WTC11 (cell line): Measurements from ENCODE around the gene H2BW1. TPM values are rescaled to one million over a fixed set of nuclear protein-coding genes. Genes with fewer than 3 reads are reported as not detected.
"Not testable (repeated sequence)": the region's sequence is repeated elsewhere in the genome, so short reads cannot be mapped to it uniquely, and the experiment has no call there.

Experiments used
- ATAC-seq: fragments of 200-7000 bp; cut with Tn5 transposase; 2 replicates; pipeline ENCODE4 v1.10.0; 2021; ENCODE audit warnings: mild to moderate bottlenecking, moderate library complexity
- CTCF ChIA-PET: fragments of 300-600 bp; sonication (Branson Sonifier 250); formaldehyde crosslinking; loops from one replicate; lab custom pipeline; 2021; ENCODE audit warnings: antibody characterized with exemption; lab: Charles Lee
- POLR2A ChIA-PET: fragments of 350-600 bp; sonication (Branson Sonifier 250); formaldehyde crosslinking; loops from one replicate; lab custom pipeline; 2021; ENCODE audit warnings: antibody characterized with exemption; lab: Charles Lee
- DNase-seq: peaks from one replicate; pipeline ENCODE4 v3.0.0; 2021; ENCODE audit warnings: low spot score
- H3K27ac Mint-ChIP-seq: 2 replicates; pipeline ENCODE4 v1.8.0; 2021; ENCODE audit warnings: mixed read lengths
- H3K27me3 Mint-ChIP-seq: 2 replicates; pipeline ENCODE4 v1.8.0; 2021; ENCODE audit warnings: low read depth, mild to moderate bottlenecking, moderate library complexity, mixed read lengths
- H3K36me3 Mint-ChIP-seq: 2 replicates; pipeline ENCODE4 v1.8.0; 2021; ENCODE audit warnings: mixed read lengths
- H3K4me1 Mint-ChIP-seq: 2 replicates; pipeline ENCODE4 v1.8.0; 2022; ENCODE audit warnings: mixed read lengths
- H3K4me3 Mint-ChIP-seq: 2 replicates; pipeline ENCODE4 v1.8.0; 2021; ENCODE audit warnings: mild to moderate bottlenecking, moderate library complexity, mixed read lengths
- H3K9me3 Mint-ChIP-seq: 2 replicates; pipeline ENCODE4 v1.8.0; 2021; ENCODE audit warnings: mixed read lengths
- CBFB ChIP-seq: sonication (generic); formaldehyde crosslinking; IDR thresholded peaks from 2 replicates; pipeline ENCODE4 v1.8.1; 2022; ENCODE audit warnings: mild to moderate bottlenecking, low read depth, missing genetic modification reagents
- JAZF1 ChIP-seq: fragments of 250-450 bp; sonication (Bioruptor Pico); IDR thresholded peaks from 2 replicates; pipeline ENCODE4 v1.9.0; 2021; ENCODE audit warnings: moderate library complexity, mild to moderate bottlenecking, inconsistent platforms
- JUN ChIP-seq: sonication (generic); formaldehyde crosslinking; IDR thresholded peaks from 2 replicates; pipeline ENCODE4 v1.8.0; 2023; ENCODE audit warnings: mild to moderate bottlenecking, missing genetic modification reagents
- NR2C2 ChIP-seq: sonication (generic); formaldehyde crosslinking; IDR thresholded peaks from 2 replicates; pipeline ENCODE4 v1.8.0; 2022; ENCODE audit warnings: mild to moderate bottlenecking, missing genetic modification reagents
- RELA ChIP-seq: sonication (generic); formaldehyde crosslinking; IDR thresholded peaks from 2 replicates; pipeline ENCODE4 v1.8.1; 2022; ENCODE audit warnings: missing genetic modification reagents, mild to moderate bottlenecking, borderline replicate concordance
- USF1 ChIP-seq: sonication (generic); formaldehyde crosslinking; IDR thresholded peaks from 2 replicates; pipeline ENCODE4 v1.8.0; 2022; ENCODE audit warnings: mild to moderate bottlenecking, missing genetic modification reagents
- total RNA-seq: library from RNA; stranded (reverse); gene quantifications from 3 replicates; pipeline ENCODE4 v1.2.3, GENCODE V29; 2021
- TF ChIP-seq, protein P1 (sequence below): sonication (generic); formaldehyde crosslinking; IDR thresholded peaks from 2 replicates; pipeline ENCODE4 v1.8.1; 2022; ENCODE audit warnings: mild to moderate bottlenecking, moderate library complexity, missing genetic modification reagents

The H2BW1 gene
- total RNA-seq, 1 experiment from 2014 or later, result not detected

GRCh38 chrX:104008831-104009230 is 4.7 kb downstream of the H2BW1 start (continued):
- TF ChIP-seq, protein P1, sequence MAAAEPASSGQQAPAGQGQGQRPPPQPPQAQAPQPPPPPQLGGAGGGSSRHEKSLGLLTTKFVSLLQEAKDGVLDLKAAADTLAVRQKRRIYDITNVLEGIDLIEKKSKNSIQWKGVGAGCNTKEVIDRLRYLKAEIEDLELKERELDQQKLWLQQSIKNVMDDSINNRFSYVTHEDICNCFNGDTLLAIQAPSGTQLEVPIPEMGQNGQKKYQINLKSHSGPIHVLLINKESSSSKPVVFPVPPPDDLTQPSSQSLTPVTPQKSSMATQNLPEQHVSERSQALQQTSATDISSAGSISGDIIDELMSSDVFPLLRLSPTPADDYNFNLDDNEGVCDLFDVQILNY (CRISPR knock-in tag), result no peak
- TF ChIP-seq JUN (CRISPR knock-in tag) (no peak), CBFB (CRISPR knock-in tag) (no peak), NR2C2 (CRISPR knock-in tag) (no peak), USF1 (CRISPR knock-in tag) (no peak)

DNA sequence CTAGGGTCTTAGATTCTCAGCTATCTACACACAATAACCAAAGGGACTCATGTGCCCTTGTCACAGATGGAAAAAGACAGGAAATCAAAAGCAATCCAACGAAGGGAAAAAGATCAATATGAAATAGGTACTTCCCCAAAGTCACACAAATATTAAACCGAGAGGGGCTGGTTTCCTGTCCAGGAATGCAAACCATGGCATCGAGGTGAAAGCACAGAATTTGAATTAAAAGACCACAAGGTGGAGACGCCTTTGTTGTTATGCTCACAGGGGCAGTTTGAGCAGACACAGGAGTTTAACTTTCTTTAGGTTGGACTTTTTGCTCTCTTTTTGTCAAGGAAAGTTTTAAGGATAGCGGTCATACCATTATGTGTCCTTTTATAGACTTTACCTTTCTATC is 14.3 kb downstream of the H2BW1 start:
- Mint-ChIP-seq H3K36me3 (no peaks in the 10 kb centered on the region), H3K4me3 (no peak overlapping the region), H3K4me1 (peaks cover 3% of the 10 kb centered on the region; the same call in 1 of the 2 replicates), H3K27me3 (no peaks in the 10 kb centered on the region; the same call in none of the 2 replicates), H3K9me3 (no peaks in the 10 kb centered on the region), H3K27ac (no peak overlapping the region)
- CTCF ChIA-PET, result no interaction called here
- TF ChIP-seq JUN (CRISPR knock-in tag), result no peak
- no peak for TF ChIP-seq JAZF1 (CRISPR knock-in tag)
- TF ChIP-seq RELA, result no peak
- DNase-seq, result no peak
- ATAC-seq, result no peak
- POLR2A ChIA-PET, result no interaction called here

- H3K4me3 Mint-ChIP-seq, H3K9me3 Mint-ChIP-seq, H3K4me1 Mint-ChIP-seq, POLR2A ChIA-PET, H3K36me3 Mint-ChIP-seq, CTCF ChIA-PET, DNase-seq, H3K27me3 Mint-ChIP-seq, H3K27ac Mint-ChIP-seq: not testable (repeated sequence)
- ATAC-seq, result peak; percentile 81
Measured at GRCh38 chrX:103983508-103983907, 30.0 kb downstream of the H2BW1 start.

- H3K36me3 Mint-ChIP-seq, H3K4me3 Mint-ChIP-seq: not testable (repeated sequence)
- peak; percentile 99 for ATAC-seq
Measured at GRCh38 chrX:103962411-103963278, 50.9 kb downstream of the H2BW1 start, which contains the start of gene TMSB15B. TSS of gene TMSB15B (plus strand) at chrX:103962627.

More at GRCh38 chrX:103962411-103963278, 50.9 kb downstream of the H2BW1 start, which contains the start of gene TMSB15B:
- H3K27ac Mint-ChIP-seq, H3K27me3 Mint-ChIP-seq, DNase-seq, H3K4me1 Mint-ChIP-seq, H3K9me3 Mint-ChIP-seq, CTCF ChIA-PET, POLR2A ChIA-PET: not testable (repeated sequence)

Other genes starting within 250 kb of the H2BW1 start
- 29.2 to 31.3 TPM (median 29.5 TPM) in 3 replicates for gene PLP1, start 236.9 kb downstream of the H2BW1 start, total RNA-seq
- 0.22 to 0.44 TPM (median 0.25 TPM) in 3 replicates for gene RAB9B, start 181.5 kb downstream of the H2BW1 start, total RNA-seq
- gene TMSB15B, start 51.1 kb downstream of the H2BW1 start, total RNA-seq, result 8.3 to 12.3 TPM (median 11.4 TPM) in 3 replicates
- gene H2BW2, start 26.2 kb upstream of the H2BW1 start, total RNA-seq, result 0.15 to 0.50 TPM in 2 of 3 replicates, not detected in the other
- gene TMSB15C, start 62.5 kb upstream of the H2BW1 start, total RNA-seq, result 2.2 to 4.3 TPM (median 3.6 TPM) in 3 replicates
- 2.3 to 2.6 TPM (median 2.4 TPM) in 3 replicates for gene ZCCHC18, start 98.8 kb upstream of the H2BW1 start, total RNA-seq
- gene SLC25A53, start 143.3 kb upstream of the H2BW1 start, total RNA-seq, result 1.8 to 2.9 TPM (median 2.8 TPM) in 3 replicates
- 13.2 to 14.5 TPM (median 13.5 TPM) in 3 replicates for gene FAM199X, start 152.7 kb upstream of the H2BW1 start, total RNA-seq
- gene ESX1, start 241.2 kb upstream of the H2BW1 start, total RNA-seq, result not detected in 3 replicates